ENCODE data around the gene NFS1. TPM values are rescaled to one million over a fixed set of nuclear protein-coding genes. Genes with fewer than 3 reads are reported as not detected.
"Not testable (repeated sequence)": the region's sequence is repeated elsewhere in the genome, so short reads cannot be mapped to it uniquely, and the experiment has no call there.

The NFS1 gene
- total RNA-seq, 4 donors from 2014 or later: 21.1 to 45.5 (median 36.3) TPM

- H3K4me1 ChIP-seq: peaks cover 0 to 4% of the 10 kb centered on the region in 2 donors
- WGBS, 2 donors: 84 to 88% methylated on average over 7 of the region's 7 CpGs
- TF ChIP-seq, protein P1, sequence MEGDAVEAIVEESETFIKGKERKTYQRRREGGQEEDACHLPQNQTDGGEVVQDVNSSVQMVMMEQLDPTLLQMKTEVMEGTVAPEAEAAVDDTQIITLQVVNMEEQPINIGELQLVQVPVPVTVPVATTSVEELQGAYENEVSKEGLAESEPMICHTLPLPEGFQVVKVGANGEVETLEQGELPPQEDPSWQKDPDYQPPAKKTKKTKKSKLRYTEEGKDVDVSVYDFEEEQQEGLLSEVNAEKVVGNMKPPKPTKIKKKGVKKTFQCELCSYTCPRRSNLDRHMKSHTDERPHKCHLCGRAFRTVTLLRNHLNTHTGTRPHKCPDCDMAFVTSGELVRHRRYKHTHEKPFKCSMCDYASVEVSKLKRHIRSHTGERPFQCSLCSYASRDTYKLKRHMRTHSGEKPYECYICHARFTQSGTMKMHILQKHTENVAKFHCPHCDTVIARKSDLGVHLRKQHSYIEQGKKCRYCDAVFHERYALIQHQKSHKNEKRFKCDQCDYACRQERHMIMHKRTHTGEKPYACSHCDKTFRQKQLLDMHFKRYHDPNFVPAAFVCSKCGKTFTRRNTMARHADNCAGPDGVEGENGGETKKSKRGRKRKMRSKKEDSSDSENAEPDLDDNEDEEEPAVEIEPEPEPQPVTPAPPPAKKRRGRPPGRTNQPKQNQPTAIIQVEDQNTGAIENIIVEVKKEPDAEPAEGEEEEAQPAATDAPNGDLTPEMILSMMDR (IDR thresholded peaks at IDR 0.05): no peak
- TF ChIP-seq POLR2A (IDR thresholded peaks at IDR 0.05): no peak
Observed at GRCh38 chr20:35729283-35729807, 30.2 kb upstream of the NFS1 start.

DNA sequence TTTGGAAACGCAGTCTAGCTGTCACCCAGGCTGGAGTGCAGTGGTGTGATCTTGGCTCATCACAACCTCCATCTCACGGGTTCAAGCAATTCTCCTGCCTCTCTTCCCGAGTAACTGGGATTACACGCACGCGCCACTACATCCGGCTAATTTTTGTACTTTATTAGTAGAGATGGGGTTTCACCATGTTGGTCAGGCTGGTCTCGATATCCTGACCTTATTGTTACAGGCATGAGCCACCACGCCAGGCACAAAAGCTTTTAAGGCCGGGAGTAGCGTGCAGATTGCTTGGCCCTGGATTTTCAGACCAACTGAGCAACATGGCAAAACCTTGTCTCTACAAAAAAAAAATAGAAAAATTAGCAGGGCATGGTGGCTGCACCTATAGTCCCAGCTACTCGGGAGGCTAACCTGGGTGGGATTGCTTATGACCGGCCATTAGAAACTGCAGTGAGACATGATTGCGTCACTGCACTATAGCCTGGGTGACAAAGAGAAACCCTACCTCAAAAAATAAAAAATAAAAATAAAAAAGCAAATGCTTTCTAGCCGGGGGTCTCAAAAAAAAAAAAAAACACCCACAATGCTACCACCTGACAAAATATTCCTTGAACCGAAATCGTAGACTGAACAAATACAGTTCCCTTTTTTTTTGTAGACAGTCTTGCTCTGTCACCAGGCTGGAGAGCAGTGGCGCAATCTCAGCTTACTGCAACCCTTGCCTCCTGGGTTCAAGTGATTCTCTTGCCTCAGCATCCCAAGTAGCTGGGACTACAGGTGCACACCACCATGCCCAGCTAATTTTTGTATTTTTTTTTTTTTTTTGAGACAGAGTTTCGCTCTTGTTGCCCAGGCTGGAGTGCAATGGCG, 27.9 kb upstream of the NFS1 start:
- H3K27ac ChIP-seq: no peak overlapping the region
- intact Hi-C loops (cut with DNase I): no loop called here
- no peaks in the 10 kb centered on the region for H3K4me1 ChIP-seq
- 94% methylated on average over 20 of the region's 20 CpGs for WGBS, 2 donors
- H3K36me3 ChIP-seq: peaks cover 98 to 100% of the 10 kb centered on the region in 2 donors
- H3K4me3 ChIP-seq (replicated peaks in 1 of 3): no peak overlapping the region
- no peak for TF ChIP-seq POLR2A (IDR thresholded peaks at IDR 0.05)
- TF ChIP-seq, protein P1 (IDR thresholded peaks at IDR 0.05): no peak
- no peaks in the 10 kb centered on the region for H3K9me3 ChIP-seq
- DNase-seq: no peak
- no peaks in the 10 kb centered on the region for H3K27me3 ChIP-seq

More at GRCh38 chr20:35729283-35729807, 30.2 kb upstream of the NFS1 start:
- intact Hi-C loops (cut with DNase I): no loop called here
- DNase-seq: no peak
- Histone ChIP-seq H3K27me3 (no peaks in the 10 kb centered on the region), H3K27ac (no peak overlapping the region), H3K9me3 (no peaks in the 10 kb centered on the region), H3K36me3 (peaks cover 95 to 98% of the 10 kb centered on the region in 2 donors), H3K4me3 (replicated peaks in 1 of 3) (no peak overlapping the region)

DNA sequence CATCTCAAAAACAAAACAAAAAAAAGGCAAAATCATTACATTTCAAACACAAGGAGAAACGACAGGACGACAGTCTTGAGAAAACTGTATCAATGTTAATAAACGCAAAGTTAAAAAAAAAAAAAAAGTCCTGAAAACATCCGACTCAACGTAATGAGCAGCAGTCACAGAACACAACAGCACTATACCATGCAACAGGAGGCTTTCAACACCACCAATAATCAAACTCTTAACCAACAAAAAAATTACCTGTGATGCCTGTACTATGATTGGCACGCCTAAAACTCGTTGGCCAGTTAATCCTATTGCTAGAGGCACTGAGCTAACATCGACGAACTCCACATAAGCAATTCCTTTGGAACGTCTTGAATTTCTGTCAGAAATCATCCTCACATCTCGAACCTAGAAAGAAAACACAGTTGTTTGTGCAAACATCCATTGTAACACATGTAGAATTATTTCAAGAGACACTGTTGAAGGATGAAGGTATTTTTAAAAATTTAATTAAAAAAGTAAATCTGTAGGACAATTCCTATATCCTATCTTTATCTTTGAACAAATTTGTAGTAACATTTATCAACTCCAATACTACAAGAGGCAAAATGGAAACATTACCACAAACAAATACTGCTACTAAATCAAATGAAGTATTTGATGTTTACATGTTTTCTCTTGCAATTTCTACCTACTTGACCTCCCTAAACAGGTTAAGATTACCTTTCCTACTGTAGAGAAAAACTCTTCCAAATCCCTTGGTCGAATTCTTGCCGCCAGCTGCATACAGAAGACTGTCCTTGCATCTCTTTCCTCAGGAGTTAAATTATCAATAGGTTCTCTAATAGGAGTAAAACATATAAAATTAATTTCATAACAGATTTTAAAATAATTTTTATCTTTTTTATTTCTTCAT, 25.4 kb upstream of the NFS1 start:
- Histone ChIP-seq H3K4me1 (no peaks in the 10 kb centered on the region), H3K27ac (no peak overlapping the region), H3K9me3 (no peaks in the 10 kb centered on the region), H3K4me3 (replicated peaks in 1 of 3) (no peak overlapping the region), H3K27me3 (no peaks in the 10 kb centered on the region), H3K36me3 (peaks cover 98 to 100% of the 10 kb centered on the region in 2 donors)
- TF ChIP-seq, protein P1 (IDR thresholded peaks at IDR 0.05): no peak
- no peak for TF ChIP-seq POLR2A (IDR thresholded peaks at IDR 0.05)
- no peak for DNase-seq
- intact Hi-C loops (cut with DNase I): no loop called here
- WGBS, 2 donors: 74 to 86% methylated on average over 13 of the region's 13 CpGs

GRCh38 chr20:35723652-35724320, 24.6 kb upstream of the NFS1 start:
- DNase-seq; H3K27ac ChIP-seq; H3K4me1 ChIP-seq; H3K27me3 ChIP-seq; H3K4me3 ChIP-seq (replicated peaks in 1 of 3); H3K9me3 ChIP-seq; intact Hi-C loops (cut with DNase I): not testable (repeated sequence)
- peaks cover 98 to 100% of the 10 kb centered on the region in 2 donors for H3K36me3 ChIP-seq
- 96% methylated on average over 12 of the region's 12 CpGs for WGBS, 2 donors

GRCh38 chr20:35723275-35723639, 24.1 kb upstream of the NFS1 start:
- H3K4me1 ChIP-seq; H3K4me3 ChIP-seq (replicated peaks in 1 of 3); H3K27me3 ChIP-seq; DNase-seq; intact Hi-C loops (cut with DNase I); H3K27ac ChIP-seq; H3K9me3 ChIP-seq: not testable (repeated sequence)
- 94 to 96% methylated on average over 4 of the region's 4 CpGs for WGBS, 2 donors
- peaks cover 98 to 100% of the 10 kb centered on the region in 2 donors for H3K36me3 ChIP-seq
